HepG2 (cell line): ENCODE data around the gene GLOD4. TPM values are rescaled to one million over a fixed set of nuclear protein-coding genes. Genes with fewer than 3 reads are reported as not detected.

Experiments used
- AFF4 ChIP-seq: sonication (generic); formaldehyde crosslinking; IDR thresholded peaks from 2 replicates; pipeline ENCODE4 v1.4.0; 2020; ENCODE audit warnings: missing genetic modification reagents
- HIVEP1 ChIP-seq: sonication (generic); formaldehyde crosslinking; IDR thresholded peaks from 2 replicates; pipeline ENCODE4 v1.4.0; 2020; ENCODE audit warnings: mild to moderate bottlenecking, missing genetic modification reagents
- PCBP1 ChIP-seq: fragments of 200-400 bp; formaldehyde crosslinking; IDR thresholded peaks from 2 replicates; pipeline ENCODE4 v1.6.1; 2017; ENCODE audit warnings: mild to moderate bottlenecking, low read depth, low read length, borderline replicate concordance
- RXRA ChIP-seq: sonication (generic); formaldehyde crosslinking; IDR thresholded peaks from 2 replicates; pipeline ENCODE4 v1.5.1; 2020; ENCODE audit warnings: missing genetic modification reagents
- SKIL ChIP-seq: sonication (generic); formaldehyde crosslinking; IDR thresholded peaks from 2 replicates; pipeline ENCODE4 v1.8.0; 2022; ENCODE audit warnings: missing genetic modification reagents, mild to moderate bottlenecking, moderate library complexity, borderline replicate concordance
- SP2 ChIP-seq: sonication (generic); formaldehyde crosslinking; IDR thresholded peaks from 2 replicates; pipeline ENCODE4 v1.5.1; 2020; ENCODE audit warnings: mild to moderate bottlenecking, missing genetic modification reagents
- TFAP4 ChIP-seq: sonication (generic); IDR thresholded peaks from 2 replicates; pipeline ENCODE4 v1.6.1; 2016; ENCODE audit warnings: low read depth, borderline replicate concordance
- USF2 ChIP-seq, 2 experiments: sonication (generic) in 1 of 2; formaldehyde crosslinking in 1 of 2; IDR thresholded peaks; 2 replicates each; pipeline versions ENCODE4 v1.5.1 to v1.6.1; 2011 to 2020; ENCODE audit warnings: borderline replicate concordance in 1 of 2, low read depth in 1 of 2, low read length in 1 of 2, mild to moderate bottlenecking in 1 of 2, missing genetic modification reagents in 1 of 2, moderate library complexity in 1 of 2
- ZKSCAN8 ChIP-seq: IDR thresholded peaks from 2 replicates; pipeline ENCODE4 v1.6.1; 2016; ENCODE audit warnings: borderline replicate concordance, missing genetic modification reagents, missing compliant biosample characterization
- ZNF256 ChIP-seq: sonication (generic); formaldehyde crosslinking; conservative IDR thresholded peaks from 2 replicates; pipeline ENCODE4 v1.4.0; 2020; ENCODE audit warnings: missing genetic modification reagents
- ZNF264 ChIP-seq: sonication (generic); formaldehyde crosslinking; IDR thresholded peaks from 2 replicates; pipeline ENCODE4 v1.4.0; 2020; ENCODE audit warnings: missing genetic modification reagents
- ZNF510 ChIP-seq: sonication (generic); formaldehyde crosslinking; IDR thresholded peaks from 2 replicates; pipeline ENCODE4 v1.4.0; 2020; ENCODE audit warnings: low read depth, mild to moderate bottlenecking, missing genetic modification reagents
- ZNF614 ChIP-seq: IDR thresholded peaks from 2 replicates; pipeline ENCODE4 v1.6.1; 2018; ENCODE audit warnings: missing biosample characterization, missing genetic modification reagents, inconsistent platforms, borderline replicate concordance
- ZNF644 ChIP-seq: IDR thresholded peaks from 2 replicates; pipeline ENCODE4 v1.6.1; 2016; ENCODE audit warnings: low read depth
- ZNF772 ChIP-seq: sonication (generic); formaldehyde crosslinking; IDR thresholded peaks from 2 replicates; pipeline ENCODE4 v1.5.0; 2020; ENCODE audit warnings: mild to moderate bottlenecking, missing genetic modification reagents
- polyA plus RNA-seq, 8 experiments: library from polyadenylated mRNA; depleted of rRNA in 3 of 8; stranded (reverse) in 7 of 8; unstranded in 1 of 8; fragments of >200 nt; fragmentation: Illumina TruSeq in 4 of 8; extraction: Trizol in 4 of 8; gene quantifications; 2 replicates each; pipeline versions ENCODE4 v1.2.1 to v1.2.3, GENCODE V29; 2011 to 2016; ENCODE audit warnings: low read depth in 4 of 8, missing spikeins in 1 of 8, mixed read lengths in 1 of 8; ENCODE audit not compliant: insufficient read depth in 1 of 8
- total RNA-seq, 5 experiments: library from RNA; depleted of rRNA; stranded (reverse); fragments of >200 nt; fragmentation: Illumina TruSeq; extraction: Trizol; gene quantifications; 2 replicates each; pipeline ENCODE4 v1.2.3, GENCODE V29; 2016; ENCODE audit warnings: low read depth in 1 of 5
- TF ChIP-seq, protein P1 (sequence below): sonication (generic); formaldehyde crosslinking; IDR thresholded peaks from 2 replicates; pipeline ENCODE4 v1.4.0; 2020; ENCODE audit warnings: missing genetic modification reagents

Gene GLOD4
- total and polyA plus RNA-seq, 2 of the 13 experiments (the other 11 are each of a cell fraction or from before 2014, with no cell fraction given) = 53.7 to 87.8 TPM

GRCh38 chr17:781805-782731, at the start of gene GLOD4, which contains the start of gene MRM3 (continued):
- peak; percentile 30; the same call in 1 of the 2 replicates for TF ChIP-seq ZNF264 (CRISPR knock-in tag)
- no peak; the same call in none of the 2 replicates for TF ChIP-seq AFF4 (CRISPR knock-in tag)
- TF ChIP-seq ZNF772 (CRISPR knock-in tag) = peak; percentile 93
- TF ChIP-seq PCBP1 = no peak
- TF ChIP-seq SP2 (CRISPR knock-in tag) = no peak; the same call in 1 of the 2 replicates
- TF ChIP-seq HIVEP1 (CRISPR knock-in tag) = peak; percentile 93
- TF ChIP-seq USF2 (IDR thresholded peaks at IDR 0.05; ENCODE audit: low read depth, low read length) = no peak
- peak; percentile 59; the same call in 1 of the 2 replicates for TF ChIP-seq USF2 (CRISPR knock-in tag; IDR thresholded peaks at IDR 0.05; ENCODE audit: borderline replicate concordance)
- TF ChIP-seq ZNF510 (CRISPR knock-in tag) = no peak
- 0 out of 2 replicates have a peak, but pooled peaks have one; percentile 47 for TF ChIP-seq ZNF256 (CRISPR knock-in tag)
- TF ChIP-seq, protein P1, sequence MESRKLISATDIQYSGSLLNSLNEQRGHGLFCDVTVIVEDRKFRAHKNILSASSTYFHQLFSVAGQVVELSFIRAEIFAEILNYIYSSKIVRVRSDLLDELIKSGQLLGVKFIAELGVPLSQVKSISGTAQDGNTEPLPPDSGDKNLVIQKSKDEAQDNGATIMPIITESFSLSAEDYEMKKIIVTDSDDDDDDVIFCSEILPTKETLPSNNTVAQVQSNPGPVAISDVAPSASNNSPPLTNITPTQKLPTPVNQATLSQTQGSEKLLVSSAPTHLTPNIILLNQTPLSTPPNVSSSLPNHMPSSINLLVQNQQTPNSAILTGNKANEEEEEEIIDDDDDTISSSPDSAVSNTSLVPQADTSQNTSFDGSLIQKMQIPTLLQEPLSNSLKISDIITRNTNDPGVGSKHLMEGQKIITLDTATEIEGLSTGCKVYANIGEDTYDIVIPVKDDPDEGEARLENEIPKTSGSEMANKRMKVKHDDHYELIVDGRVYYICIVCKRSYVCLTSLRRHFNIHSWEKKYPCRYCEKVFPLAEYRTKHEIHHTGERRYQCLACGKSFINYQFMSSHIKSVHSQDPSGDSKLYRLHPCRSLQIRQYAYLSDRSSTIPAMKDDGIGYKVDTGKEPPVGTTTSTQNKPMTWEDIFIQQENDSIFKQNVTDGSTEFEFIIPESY = peak; percentile 50; the same call in 1 of the 2 replicates
- TF ChIP-seq TFAP4 = no peak; the same call in 1 of the 2 replicates
- peak; percentile 60; the same call in 1 of the 2 replicates for TF ChIP-seq ZKSCAN8 (CRISPR knock-in tag)
- TF ChIP-seq RXRA (CRISPR knock-in tag) = peak; percentile 86
- peak; percentile 59; the same call in 1 of the 2 replicates for TF ChIP-seq ZNF614 (CRISPR knock-in tag)
- peak; percentile 64 for TF ChIP-seq SKIL (CRISPR knock-in tag)
- no peak for TF ChIP-seq ZNF644
